GM21447 (cell line): Measurements from ENCODE around the gene SLC13A3.

Source experiments
- ATAC-seq: cut with Tn5 transposase; IDR thresholded peaks from one replicate; pipeline ENCODE4 v1.9.1; 2021; ENCODE audit not compliant: unreplicated experiment

The SLC13A3 gene

GRCh38 chr20:46657137-46657536, 5.9 kb upstream of the SLC13A3 start:
- ATAC-seq = no peak

DNA sequence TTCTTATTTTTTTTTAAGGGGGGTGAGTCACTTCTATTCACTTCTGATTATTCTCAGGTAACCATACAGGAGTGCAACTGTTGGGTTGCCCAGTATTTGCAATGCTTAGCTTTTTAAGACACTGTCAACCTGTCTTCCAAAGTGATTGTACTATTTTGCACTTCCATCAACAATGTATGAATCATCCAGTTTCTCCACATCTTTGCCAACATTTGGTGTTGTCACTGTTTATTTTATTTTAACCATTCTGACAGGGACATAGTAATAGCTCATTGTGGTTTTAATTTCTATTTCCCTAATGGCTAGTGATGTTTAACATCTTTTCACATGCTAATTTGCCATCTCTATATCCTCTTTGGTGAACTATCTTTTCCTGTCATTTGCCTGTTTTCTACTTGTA, 1.4 kb upstream of the SLC13A3 start:
- ATAC-seq = no peak

- no peak for ATAC-seq
Measured at GRCh38 chr20:46650575-46651090, 626 bp downstream of the SLC13A3 start.

DNA sequence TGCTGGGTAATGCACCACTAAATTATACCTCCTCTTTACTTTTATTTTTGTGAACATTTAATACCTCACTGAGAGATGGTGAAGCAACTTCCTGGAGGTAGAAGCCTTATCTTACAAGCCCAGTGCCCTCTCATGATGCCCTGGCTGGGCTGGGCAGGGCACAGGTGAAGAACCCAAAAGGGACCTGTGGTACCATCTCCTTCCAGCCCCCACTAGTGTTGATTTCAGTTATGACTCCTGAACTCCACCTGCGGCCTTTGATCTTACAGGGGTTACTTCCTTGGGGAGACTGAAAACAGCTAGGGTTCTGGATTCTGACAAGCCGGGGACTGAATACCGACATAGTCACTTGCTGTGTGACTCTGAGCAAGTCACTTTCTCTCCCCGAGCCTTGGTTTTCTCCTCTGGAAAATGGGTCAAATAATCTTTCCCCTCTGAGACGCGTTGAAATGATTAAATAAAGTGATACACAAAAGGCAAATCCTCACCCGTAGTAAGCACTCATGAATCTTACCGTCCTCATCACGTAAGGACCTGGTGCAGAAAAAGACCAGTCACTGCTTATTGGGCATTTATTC, 1.2 kb downstream of the SLC13A3 start:
- no peak for ATAC-seq

DNA sequence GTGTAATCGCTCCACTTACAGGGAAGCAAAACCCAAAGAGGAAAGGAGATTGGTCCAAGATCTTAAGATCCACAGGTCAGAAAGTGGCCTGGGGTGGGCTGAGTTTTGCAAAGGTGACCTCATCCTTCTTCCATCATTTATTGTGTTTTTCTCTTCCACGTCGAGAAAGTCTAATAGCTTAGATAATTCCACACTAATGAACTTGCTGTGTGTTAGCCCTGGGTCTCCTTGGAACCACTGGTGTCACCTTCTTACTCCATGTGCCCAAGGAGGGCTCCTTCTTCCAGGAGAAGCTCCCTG, 1.7 kb downstream of the SLC13A3 start:
- ATAC-seq = no peak

- no peak for ATAC-seq
Measured at GRCh38 chr20:46648903-46649649, 2.2 kb downstream of the SLC13A3 start.

- ATAC-seq = no peak
Measured at GRCh38 chr20:46647469-46647868, 3.8 kb downstream of the SLC13A3 start.

DNA sequence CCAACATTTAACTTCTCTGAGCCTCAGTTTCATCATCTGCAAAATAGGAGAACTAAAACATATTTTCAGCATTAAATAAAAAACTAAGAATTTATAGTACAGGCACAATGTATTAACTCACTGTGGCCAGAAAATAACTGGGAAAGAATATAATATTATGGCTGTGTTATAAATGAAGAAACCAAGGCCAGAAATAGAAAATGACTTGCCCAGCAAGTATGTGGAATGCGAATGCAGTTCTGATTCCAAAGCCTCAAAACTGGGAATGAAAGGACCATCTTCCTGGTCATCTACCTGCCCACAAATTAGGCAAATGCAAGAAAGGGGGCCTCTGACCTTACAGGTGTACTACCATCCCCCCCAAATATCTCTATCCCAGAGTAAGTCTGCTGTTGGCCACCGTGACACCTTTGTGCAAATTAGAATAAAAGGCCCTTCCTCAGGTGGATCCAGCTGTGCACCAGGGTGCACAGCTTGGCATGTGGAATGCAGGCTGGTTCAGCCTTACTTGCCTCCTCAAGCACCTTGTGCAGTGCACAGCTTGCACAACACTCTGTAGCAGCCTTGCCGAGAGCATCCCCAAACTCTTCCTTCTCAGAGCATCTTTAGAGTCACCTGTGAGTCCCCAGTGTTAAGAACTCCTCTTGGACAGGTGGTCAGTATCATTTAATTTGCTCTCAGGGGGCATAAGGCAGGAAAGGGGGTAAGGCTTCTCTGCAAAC, 4.4 kb downstream of the SLC13A3 start:
- ATAC-seq = no peak

DNA sequence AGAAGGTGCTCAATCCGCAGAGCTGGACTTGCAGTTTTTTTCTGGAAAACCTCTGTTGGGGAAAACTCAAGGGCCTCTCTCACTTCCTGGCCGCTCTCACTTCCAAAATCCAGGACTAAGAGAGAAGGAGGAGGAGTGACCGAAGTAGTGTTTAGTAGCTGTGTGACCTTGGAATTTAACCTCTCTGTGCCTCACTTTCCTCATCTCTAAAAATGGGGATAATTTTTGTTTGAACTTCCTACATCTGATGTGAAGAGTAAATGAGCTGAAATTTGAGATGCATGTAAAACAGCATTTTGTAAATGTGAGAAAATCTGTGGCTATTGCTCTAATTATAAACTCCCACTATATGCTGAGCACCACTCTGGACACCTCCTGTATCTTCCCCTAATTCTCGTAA, 5.1 kb downstream of the SLC13A3 start:
- ATAC-seq = no peak

DNA sequence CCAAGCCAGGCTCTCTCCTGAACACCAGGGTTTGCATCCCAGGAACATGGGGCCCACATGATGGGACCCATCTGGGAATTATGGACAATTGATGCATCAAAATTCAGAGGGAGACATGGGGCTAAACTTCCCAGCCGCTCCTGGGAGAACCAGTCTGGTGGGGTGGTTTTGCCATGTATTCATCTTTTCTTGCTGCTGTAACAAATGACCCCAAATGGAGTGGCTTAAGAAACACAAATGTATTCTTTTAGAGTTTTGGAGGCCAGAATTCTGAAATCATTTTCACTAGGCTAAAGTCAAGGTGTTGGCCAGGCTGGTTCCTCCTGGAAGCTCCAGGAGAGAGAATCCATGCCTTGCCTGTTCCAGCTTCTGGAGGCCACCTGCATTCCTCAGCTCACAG, 6.5 kb downstream of the SLC13A3 start:
- ATAC-seq = no peak

DNA sequence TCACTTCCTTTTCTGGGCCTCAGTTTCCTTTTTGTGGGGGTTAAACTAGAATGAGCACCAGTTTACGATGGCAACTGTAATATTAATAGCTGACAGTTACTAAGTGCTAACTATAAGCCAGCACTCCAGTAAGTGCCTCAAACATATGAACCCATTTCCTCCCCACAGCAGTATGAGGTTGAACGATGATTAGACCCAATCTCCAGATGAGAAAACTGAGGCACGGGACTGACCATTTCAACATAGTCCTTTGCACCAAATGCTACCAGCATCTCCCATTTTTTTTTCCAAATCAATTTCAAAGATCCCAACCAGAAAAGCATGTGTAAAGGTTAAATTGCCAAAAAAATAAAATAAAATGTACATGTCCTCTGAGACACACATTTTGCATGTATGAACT, 7.1 kb downstream of the SLC13A3 start:
- no peak for ATAC-seq

DNA sequence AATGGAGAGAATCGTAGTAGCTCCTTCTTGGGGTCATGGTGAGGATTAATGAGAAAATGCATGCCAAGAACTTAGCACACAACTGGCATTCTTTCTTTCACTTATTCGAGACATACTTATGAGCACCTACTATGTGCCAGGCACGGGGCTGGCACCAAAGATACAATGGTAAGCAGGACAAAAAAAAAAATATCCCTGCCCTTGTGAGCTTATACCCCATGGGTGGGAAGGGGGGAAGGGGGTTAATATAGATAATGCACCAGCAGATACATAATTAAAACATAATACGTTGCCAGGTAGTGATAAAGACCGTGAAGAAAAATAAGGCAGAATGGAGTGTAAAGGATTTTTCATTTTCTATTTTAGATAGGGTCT, 8.3 kb downstream of the SLC13A3 start:
- ATAC-seq = no peak

DNA sequence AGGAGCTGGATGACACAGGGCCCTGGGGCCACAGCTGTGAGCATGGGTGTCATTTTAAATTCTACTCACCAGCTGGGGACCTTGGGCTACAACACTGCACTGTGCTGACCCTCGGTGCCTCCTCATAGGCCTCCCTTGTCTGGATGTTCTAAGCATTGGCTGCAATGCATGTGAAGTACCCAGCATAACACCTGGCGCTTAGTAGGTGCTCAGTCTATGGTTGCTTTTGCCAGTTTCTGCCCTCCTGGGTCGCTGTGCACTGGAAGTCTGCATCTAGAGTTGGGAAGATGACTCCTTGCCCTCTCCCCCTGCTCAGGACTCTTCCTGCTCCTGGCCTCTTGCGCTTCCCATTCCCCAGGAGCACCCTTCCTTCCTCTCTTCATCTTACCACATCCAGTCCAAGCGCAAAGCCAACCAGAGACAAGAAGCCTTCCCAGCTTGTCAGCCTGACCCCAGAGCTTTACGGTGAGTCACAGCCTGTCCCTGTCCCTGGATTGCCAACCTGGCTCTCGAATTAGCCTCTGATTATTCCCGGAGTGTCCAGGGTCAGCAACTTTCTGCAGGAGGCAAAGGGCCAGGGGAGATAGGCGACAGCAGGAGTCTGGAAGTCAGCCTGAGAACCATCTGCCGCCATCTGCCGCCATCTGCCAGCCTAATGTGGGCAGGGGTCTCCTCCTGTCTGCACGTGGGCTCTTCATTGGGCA, 8.8 kb downstream of the SLC13A3 start:
- ATAC-seq = no peak

GRCh38 chr20:46641424-46641823, 9.8 kb downstream of the SLC13A3 start:
- no peak for ATAC-seq

GRCh38 chr20:46640536-46641311, 10.5 kb downstream of the SLC13A3 start:
- ATAC-seq = no peak

GRCh38 chr20:46640044-46640443, 11.2 kb downstream of the SLC13A3 start:
- ATAC-seq = no peak

- no peak for ATAC-seq
Measured at GRCh38 chr20:46639587-46639986, 11.7 kb downstream of the SLC13A3 start.

DNA sequence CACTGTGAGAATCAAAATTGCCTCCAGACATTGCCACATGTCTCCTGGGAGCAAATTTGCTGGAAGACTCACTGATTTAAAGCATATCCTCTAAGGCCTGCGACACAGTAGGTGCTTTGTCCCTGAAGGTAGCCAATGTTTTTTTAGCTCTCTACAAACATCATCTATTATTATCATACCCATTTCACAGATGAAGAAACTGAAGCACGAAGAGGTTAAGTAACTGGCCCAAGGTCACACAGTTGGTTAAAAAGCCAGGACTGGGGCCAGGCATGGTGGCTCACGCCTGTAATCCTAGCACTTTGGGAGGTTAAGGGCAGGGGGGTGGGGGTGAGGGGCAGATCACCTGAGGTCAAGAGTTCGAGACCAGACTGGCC, 12.4 kb downstream of the SLC13A3 start:
- no peak for ATAC-seq

- ATAC-seq = no peak
Measured at GRCh38 chr20:46638134-46638897, 12.9 kb downstream of the SLC13A3 start.

GRCh38 chr20:46637427-46638133, 13.7 kb downstream of the SLC13A3 start:
- no peak for ATAC-seq
